ENCODE results near the gene MYLK.

DNA sequence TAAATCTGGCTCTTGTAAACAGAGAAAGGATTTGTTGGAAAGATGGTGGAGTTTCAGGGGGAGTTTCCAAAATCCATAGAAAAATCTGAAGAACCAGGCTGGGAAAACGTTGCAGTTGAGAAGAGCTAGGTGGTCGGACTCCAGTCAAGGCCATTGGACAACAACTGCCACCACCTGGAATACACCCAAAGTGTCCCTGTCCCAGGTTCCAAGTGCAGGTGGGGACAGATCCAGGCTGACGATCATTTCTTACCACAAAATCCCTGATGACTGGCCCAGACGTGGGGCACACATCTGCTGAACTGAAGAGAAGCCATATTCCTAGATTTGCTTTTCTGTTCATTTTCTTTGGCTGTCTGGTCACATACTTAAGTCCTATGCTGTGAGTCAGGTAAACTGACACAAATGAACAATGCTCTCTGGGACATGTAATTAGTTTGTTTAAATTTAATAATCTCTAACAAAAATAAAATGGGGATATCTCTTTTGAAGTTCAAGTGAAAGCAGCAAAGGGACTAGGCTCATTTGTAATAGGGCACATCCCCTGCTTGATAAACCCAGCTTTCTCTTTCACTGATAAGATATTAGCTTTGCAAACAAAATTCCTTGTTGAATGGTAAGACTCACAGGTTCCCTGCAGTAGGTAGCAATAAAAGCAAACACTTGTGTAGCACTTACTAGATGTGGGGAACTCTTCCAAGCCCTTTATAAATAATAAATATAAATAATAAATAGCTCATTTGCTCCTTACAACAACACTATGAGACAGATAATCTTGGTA, 88.5 kb downstream of the MYLK start:
- TF ChIP-seq, protein P1, sequence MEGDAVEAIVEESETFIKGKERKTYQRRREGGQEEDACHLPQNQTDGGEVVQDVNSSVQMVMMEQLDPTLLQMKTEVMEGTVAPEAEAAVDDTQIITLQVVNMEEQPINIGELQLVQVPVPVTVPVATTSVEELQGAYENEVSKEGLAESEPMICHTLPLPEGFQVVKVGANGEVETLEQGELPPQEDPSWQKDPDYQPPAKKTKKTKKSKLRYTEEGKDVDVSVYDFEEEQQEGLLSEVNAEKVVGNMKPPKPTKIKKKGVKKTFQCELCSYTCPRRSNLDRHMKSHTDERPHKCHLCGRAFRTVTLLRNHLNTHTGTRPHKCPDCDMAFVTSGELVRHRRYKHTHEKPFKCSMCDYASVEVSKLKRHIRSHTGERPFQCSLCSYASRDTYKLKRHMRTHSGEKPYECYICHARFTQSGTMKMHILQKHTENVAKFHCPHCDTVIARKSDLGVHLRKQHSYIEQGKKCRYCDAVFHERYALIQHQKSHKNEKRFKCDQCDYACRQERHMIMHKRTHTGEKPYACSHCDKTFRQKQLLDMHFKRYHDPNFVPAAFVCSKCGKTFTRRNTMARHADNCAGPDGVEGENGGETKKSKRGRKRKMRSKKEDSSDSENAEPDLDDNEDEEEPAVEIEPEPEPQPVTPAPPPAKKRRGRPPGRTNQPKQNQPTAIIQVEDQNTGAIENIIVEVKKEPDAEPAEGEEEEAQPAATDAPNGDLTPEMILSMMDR (IDR thresholded peaks at IDR 0.05), result no peak
- no peak for TF ChIP-seq POLR2A (IDR thresholded peaks at IDR 0.05)

Measured in lower leg skin (tissue), 3 donors.